OCI-LY3 (cell line): ENCODE measurements around the gene LRRC7.
"Not testable (repeated sequence)": the region's sequence is repeated elsewhere in the genome, so short reads cannot be mapped to it uniquely, and the experiment has no call there.

Experiments
- CTCF ChIP-seq: fragments of 200-600, 300-600 bp; sonication (generic); IDR thresholded peaks from 2 replicates; pipeline ENCODE4 v1.5.1; 2014; ENCODE audit warnings: antibody characterized with exemption, low read length, low read depth
- EZH2phosphoT487 ChIP-seq: fragments of 200-600 bp; shearing (Covaris generic); IDR thresholded peaks from 2 replicates; pipeline ENCODE4 v1.6.1; 2018; ENCODE audit warnings: antibody characterized with exemption, mixed run types, low read depth

- TF ChIP-seq CTCF, EZH2phosphoT487: not testable (repeated sequence)
Observed at GRCh38 chr1:69888016-69888415, 320.3 kb downstream of the LRRC7 start.
